DMS153 treated with DMSO at 0.1 percent for 48 hours (cell line): ENCODE results near the gene TRIM38.
A peak's percentile ranks its signal among the peaks of the same experiment; 100 is the strongest.

Experiments used
- DNase-seq: peaks from one replicate; lab custom pipeline; 2025; ENCODE audit not compliant: unreplicated experiment; lab: John Stamatoyannopoulos, UW

TRIM38 gene

DNA sequence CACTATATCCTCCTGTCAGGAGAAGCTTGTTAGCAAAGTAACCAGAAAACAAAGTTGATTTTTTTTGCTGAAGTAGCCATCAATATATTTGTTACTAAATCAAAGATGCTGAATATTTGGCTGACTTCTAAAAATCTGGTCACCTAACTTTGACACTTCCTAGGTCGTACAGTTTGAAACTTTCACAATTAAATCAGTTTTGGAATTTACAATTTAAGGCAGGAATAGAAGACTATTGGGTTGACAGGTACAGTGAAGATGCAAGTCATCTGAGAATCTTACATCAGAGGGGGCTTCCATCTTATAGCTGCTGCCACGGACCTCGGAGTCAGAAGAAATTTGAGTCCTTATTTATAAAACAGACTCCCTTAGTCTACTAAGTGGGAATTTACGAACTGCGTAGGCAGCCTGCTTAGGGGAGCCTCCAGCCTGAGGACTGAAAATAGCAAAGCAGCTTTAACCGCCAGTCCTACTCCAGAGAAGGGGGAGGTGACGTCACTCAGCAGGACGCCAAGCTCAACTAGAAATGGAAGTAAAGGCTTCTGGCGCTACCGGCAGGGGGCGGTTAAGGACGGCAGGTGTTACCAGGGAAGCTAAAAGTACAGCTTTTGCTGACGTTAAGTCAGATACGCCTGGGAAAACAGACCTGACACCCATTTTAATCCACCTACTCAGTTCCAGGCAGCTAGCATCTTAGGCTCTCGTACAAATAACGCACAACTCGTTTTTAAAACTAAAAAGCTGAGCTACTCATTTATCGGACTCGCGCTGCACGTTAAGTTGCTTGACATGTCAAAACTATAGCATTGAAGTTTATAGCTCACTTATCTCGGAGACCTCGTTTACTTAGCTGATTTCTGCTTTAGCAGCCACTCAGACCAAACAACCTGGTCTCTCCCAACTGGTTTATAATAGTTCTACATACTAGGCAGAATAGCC is 63.6 kb downstream of the TRIM38 start:
- DNase-seq: peak; percentile 91

DNA sequence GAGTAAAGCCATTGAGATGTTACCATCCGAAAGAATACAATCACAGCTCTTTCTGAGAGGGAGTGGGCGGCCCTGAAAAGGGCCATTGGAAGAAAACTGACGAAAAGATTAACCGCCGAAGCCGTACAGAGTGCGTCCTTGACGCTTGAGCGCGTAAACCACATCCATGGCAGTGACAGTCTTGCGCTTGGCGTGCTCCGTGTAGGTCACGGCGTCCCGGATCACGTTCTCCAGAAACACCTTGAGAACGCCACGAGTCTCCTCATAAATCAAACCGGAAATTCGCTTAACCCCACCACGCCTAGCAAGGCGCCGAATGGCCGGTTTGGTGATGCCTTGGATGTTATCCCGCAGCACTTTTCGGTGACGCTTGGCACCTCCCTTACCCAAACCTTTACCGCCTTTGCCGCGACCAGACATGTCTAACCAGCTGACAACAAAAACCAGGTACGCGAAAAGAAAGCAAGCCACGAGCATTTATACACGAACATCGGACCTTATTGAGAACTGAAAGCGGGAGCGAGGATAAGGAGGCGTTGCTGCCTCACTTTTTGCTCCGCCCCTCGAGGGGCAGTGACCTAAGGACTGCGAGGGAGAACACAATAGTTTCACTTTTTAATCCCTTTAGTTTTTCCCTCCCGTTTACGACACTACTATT is 64.4 kb downstream of the TRIM38 start:
- peak; percentile 88 for DNase-seq

DNA sequence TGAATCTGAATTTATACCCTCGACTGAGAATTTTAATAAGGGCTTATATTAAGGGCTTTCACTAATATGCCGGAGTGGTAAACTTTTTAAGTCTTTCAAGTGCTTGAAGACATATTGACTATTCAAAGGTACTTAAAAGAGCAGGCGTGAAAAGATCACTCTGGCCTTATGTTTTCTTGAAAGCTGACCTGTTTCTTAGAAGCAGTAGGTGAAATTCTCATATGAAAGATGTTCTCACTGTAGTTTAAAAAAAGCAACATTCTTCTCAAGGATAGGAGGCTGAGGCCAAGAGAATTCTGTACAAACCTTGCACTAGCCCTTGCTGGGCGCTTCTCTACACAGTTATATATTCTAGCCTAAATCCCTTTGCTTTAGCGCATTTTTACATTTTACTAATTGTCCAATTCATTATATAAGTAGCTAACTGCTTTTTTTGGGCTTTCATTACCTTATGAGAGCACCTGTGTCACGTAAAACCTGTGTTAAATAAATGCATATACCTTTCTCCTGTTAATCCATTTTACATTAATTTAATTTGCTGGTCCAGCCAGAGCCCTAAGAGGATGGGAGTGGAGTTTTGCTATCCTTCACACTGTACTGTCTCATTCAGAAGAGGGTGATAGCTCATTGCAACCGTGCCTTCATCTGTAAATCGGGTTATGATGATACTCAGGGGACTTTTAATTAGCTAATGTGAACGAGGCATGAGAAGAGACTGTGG is 65.0 kb downstream of the TRIM38 start:
- DNase-seq: no peak

DNA sequence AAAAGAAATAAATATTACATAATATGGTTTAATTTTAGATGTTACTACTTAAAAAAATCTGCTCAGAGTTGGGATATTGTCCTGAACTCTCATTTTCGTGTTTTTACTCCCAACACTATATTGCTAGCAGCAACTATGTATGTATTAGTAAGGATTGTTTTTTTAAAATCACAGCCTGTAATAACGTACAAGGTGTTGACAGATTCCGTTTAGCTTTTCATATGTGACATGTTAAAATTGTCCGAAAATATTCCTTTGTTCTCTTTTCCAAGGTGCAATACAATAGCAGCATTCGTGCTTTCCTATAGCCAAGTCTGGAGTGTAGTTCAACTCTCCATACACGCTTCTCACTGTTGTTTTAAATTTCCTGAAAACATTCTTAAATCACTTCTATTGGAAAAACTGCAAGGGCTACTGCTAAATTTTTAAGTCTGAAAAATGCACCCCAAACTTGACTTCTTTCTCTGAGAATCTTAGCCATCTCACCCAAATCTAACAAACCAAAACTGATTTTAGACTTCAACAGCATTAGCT is 65.7 kb downstream of the TRIM38 start:
- DNase-seq: no peak

DNA sequence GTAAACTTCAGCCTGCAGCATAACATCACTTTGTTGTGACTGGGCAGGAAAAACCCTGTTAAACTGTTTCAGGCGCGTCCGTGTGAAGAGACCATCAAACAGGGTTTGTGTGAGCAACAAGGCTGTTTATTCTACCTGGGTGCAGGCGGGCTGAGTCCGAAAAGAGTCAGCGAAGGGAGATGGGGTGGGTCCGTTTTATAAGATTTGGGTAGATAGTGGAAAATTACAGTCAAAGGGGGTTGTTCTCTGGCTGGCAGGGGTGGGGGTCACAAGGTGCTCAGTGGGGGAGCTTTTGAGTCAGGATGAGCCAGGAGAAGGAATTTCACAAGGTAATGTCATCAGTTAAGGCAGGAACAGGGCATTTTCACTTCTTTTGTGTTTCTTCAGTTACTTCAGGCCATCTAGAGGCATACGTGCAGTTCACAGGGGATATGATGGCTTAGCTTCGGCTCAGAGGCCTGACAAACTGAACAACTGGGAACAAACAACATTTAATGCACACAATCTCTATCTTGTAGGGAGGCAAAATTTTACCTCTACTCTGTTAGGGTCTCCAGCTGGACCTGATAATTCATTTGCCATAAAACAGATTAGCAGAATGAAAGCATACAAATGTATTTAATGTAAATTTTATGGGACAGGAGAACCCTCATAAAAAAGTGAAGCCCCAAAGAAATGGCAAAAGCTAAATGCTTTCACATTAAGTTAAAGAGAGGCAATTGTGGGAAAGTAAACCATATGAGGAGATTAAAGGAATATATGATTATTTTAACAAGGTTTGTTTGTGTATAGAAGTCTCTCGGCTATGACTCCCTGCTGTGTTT is 66.4 kb downstream of the TRIM38 start:
- no peak for DNase-seq

DNA sequence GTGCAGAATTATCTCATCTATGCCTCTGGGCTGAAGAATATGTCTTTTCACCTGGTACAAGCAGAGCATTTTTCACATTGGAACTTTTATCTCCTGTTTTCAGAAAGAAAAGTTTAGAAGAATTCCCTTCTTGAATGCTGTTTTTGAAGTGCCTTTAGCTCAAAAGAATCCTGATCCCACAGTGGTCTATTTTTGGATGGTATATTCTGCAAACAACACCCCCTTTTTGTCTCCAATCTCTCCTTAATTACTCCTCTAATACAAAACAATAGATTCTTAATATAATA is 66.9 kb downstream of the TRIM38 start:
- DNase-seq: no peak

DNA sequence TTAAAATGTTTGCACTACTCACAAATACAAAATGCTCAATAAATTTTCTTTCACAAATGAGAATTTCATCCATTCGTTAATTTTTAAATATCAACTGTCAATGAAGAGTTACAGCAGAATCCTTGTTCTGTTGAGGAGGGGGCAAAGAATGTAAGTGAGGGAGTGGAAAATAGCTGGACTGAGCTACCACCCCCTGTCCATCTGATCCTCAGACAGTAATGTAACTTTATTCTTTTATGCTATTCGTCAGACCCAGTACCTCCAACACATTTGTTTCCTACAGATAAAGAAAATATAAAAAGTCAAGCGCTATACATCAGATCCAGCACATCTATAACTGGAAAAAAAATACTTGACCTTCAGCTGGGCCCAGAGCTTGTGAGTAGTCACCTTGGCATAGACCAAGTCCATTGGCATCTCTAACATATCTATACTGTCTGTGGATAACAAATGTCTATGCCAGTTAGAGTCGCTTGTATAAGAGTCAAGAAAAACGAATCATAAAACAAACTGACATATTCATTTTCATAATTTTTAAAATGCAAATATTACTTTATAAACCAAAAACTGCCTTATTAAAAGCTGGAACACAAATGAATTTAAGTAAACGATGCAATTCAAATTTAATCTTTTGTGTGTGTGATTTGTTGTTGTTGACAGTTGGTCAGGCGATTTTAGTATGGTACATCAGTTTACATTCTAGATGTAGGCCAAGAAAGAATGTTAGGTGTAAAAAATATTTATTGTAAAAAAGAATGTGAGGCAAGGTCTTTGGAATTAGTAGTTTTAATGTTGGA is 67.5 kb downstream of the TRIM38 start:
- no peak for DNase-seq

DNA sequence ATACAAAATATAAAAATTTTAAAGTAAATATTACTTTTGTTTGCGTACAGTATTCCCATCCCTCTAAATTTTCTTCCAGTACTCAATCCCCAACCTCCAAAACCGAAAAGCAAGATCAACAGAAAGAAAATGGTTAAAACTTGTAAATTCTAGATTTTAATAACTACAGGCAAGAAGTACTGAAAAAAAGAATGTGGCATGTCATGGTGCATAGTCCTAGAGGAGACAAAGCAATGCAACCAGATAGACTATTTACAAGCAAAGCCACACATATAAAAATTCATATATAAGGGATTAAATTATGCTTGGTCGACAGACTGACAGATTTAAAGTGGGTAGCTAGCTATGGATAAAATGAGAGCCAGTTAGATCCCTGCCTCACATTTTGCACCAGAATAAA is 68.1 kb downstream of the TRIM38 start:
- DNase-seq: no peak

DNA sequence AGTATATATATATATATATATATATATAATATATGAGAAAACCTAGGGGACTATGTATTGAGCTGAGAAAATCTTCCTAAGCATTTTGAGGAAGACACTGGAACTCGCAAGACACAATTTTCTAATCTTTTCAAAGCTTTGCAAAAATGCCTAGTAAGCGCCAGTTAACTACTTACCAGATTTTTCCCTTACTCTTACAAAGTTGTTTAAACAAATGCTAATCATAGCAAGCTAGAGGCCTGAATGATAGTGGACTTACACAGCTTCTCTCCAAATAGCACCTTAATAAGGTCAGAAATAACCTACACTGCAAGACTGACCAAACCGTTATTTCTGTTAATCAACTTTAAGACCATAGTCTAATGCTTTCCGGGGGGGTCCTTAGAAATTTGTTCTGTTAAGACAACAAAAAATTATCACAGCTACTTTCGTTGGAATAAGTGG is 68.6 kb downstream of the TRIM38 start:
- DNase-seq: no peak

DNA sequence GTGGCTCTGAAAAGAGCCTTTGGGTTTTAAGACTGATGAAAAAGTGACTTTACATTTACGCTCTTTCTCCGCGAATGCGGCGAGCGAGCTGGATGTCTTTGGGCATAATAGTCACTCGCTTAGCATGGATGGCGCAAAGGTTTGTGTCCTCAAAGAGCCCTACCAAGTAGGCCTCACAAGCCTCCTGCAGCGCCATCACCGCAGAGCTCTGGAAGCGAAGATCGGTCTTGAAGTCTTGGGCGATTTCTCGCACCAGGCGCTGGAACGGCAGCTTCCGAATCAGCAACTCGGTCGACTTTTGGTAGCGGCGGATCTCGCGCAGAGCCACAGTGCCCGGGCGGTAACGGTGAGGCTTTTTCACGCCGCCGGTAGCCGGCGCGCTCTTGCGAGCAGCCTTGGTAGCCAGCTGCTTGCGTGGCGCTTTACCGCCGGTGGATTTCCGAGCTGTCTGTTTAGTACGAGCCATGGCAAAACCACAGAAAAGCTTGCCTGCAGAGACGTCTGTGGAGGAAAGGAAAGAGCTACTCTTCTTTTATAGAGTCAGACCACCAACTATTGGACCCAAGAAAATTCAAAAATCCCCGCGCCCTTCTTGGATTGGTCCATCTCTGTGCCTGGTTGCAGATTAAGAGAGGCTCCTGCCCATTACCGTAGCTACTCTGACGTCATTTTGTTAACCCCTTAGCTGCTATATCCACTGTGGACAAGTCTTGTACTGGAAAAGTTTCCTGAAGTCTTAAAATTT is 69.2 kb downstream of the TRIM38 start:
- DNase-seq: peak; percentile 97

DNA sequence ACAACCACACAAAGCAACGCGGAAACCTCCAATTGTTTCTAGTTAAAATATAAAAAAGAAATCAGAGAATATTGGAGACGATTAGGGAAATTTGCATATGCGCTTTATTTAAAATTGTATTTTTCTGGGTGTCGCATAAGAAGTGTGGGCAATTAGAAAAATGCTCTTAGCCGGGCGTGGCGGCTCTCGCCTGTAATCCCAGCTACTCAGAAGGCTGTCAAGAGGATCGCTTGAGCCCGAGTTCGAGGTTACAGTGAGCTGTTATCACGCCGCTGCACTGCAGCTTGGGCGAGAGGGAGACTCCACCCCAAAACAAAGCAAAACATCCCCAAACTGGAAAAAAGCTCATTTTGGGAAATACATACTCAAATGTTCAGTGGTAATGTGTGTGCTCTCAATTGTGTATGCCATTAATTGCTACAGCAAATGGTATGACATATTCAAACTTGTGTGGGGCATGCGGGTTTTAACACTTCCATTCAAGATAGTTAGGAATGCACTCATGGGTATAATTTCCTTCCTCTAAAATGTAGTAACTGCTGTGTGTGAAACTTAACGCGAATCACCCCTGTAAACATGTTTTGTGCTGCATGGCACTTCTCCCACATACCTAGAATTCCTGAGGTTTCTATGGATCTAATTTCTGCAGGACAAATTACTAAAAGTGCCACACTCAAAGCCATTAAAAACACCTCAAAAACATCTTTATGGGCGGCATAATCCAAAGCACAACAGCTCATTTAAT is 69.9 kb downstream of the TRIM38 start:
- DNase-seq: no peak

DNA sequence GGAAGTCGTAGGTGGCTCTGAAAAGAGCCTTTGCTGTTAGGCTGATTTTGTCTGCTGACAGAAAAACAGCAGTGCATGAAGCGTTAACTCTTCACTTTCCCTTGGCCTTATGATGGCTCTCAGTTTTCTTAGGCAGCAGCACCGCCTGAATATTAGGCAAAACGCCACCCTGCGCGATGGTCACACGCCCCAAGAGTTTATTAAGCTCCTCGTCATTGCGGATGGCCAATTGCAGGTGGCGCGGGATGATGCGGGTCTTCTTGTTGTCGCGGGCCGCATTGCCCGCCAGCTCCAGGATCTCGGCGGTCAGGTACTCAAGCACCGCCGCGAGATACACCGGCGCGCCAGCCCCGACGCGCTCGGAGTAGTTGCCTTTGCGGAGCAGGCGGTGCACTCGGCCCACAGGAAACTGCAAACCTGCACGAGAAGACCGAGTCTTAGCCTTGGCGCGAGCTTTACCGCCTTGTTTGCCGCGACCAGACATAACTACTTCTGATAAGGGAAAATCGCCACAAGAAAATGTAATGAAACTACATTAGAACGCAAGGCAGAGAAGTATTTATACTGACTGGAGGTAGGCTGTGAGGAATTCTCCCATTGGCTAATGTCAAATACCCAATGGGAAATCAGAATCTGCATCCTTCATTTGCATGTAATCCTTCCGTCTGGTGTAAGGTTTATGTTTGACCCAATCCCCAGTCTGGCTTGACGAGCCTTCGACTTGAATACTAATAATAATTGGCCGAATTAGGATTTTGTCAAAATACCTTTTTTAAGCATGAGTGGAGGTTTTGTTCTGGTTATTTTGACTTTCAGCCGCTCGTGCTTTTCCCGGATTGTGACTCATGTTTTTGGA is 70.7 kb downstream of the TRIM38 start:
- peak; percentile 72 for DNase-seq

DNA sequence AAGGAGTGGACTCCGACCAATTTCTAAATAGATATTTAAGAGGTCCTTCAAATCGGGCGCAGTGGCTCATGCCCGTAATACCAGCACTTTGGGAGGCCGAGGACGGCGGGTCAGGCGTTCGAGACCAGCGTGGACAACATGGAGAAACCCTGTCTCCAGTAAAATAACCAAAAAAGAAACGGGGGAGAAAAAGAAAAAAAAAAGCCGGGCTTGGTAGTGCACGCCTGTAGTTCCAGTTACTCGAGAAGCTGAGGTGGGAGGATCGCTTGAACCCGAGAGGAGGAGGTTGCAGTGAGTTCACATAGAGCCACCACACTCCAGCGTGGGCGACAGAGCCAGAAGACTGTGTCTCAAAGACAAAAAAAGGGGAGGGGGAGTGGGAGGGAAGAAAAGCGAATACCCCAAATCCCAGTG is 71.3 kb downstream of the TRIM38 start:
- DNase-seq: no peak

DNA sequence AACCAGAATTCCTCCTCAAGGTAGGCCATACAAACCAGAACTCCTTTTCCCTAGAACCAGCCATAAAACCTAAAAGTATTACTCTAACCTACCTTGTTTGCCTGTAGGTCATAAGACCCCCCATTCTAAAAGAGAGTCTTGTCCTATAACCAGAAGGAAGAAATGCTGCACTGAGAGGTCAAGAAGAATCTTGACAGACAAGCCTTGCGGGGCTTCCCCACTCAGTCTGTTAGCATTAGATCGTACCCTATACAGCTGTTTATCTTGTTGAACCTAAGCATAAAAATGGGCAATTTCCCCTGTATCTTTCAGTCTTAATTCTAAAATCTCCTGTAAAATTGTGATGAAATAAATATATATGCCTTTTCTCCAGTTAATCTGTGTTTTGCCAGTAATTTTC is 72.3 kb downstream of the TRIM38 start:
- no peak for DNase-seq
